ENCODE data around the gene HIP1R. TPM values are rescaled to one million over a fixed set of nuclear protein-coding genes. Genes with fewer than 3 reads are reported as not detected.

Gene HIP1R
- total and polyA plus RNA-seq, 2 of the 8 experiments (the other 6 are each of a cell fraction or from before 2014, with no cell fraction given): 11.2 to 14.5 TPM

DNA sequence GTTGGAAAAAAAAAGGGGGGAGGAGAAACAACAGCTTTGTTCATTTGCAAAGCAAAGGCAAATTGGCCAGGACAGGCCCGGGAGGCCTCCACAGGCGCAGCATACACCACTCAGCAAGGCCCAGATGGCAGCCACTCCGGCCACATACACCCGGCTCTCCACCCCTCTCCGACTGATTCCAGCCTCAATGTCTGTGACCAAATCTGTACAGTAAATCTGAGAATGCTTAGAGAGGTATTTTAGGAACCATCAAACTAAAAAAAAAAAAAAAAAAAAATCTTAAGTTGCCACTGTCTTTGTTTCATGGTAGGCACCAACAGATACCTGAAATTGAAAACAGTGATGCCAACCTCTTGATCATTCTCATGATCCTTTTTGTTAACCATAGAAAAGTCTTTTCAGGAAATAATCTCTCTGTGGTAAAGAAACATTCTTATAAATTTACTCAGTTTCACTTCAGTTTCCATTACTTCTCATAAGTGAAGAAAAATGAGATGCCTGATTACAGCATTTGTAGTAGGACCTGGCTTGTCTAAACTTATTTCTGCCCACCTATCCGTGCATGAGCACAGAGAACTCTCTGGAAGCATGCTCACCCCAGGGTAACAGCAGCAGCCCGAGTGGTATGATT lies 40.4 kb downstream of the HIP1R start:
- Histone ChIP-seq H3K4ac (replicated peaks; ENCODE audit: insufficient read length, low read depth, low read length) (no peak overlapping the region), H4K8ac (ENCODE audit: extremely low read depth, insufficient read depth, low read length) (no peak overlapping the region), H2BK12ac (ENCODE audit: low read depth, low read length) (no peak overlapping the region), H4K91ac (replicated peaks; ENCODE audit: insufficient read length, low read length) (no peak overlapping the region), H4K5ac (ENCODE audit: insufficient read length, low read depth, low read length) (no peak overlapping the region), H3K23me2 (ENCODE audit: low read depth, low read length) (no peaks in the 10 kb centered on the region), H2BK120ac (replicated peaks; ENCODE audit: low read depth, low read length) (no peak overlapping the region), H3K56ac (replicated peaks; ENCODE audit: insufficient read length, low read depth, low read length) (no peak overlapping the region), H3K79me2 (ENCODE audit: control insufficient read depth in 1 of 2, insufficient read depth in 2 of 2, low read length in 2 of 2) (peaks cover 0 to 10% of the 10 kb centered on the region in 2 experiments; a peak in 1 of 4 replicates), H2BK20ac (ENCODE audit: low read length) (no peak overlapping the region), H3K14ac (ENCODE audit: insufficient read length) (no peak overlapping the region), H3K4me3 (ENCODE audit: extremely low read depth in 1 of 4, insufficient read depth in 2 of 4, low read depth in 3 of 4, low read length in 4 of 4) (no peak overlapping the region), H3K36me3 (ENCODE audit: control insufficient read depth in 2 of 4, insufficient read depth in 4 of 4, low read length in 3 of 4) (peaks cover 0 to 5% (median under 1%) of the 10 kb centered on the region in 4 experiments; a peak in 2 of 8 replicates), H4K20me1 (replicated peaks in 1 of 2; ENCODE audit: control insufficient read depth in 1 of 2, insufficient read depth in 2 of 2, low read length in 2 of 2) (peaks cover 55 to 73% of the 10 kb centered on the region in 2 experiments), H2BK15ac (ENCODE audit: low read length) (no peak overlapping the region), H3K23ac (ENCODE audit: insufficient read length) (no peak overlapping the region), H3K27me3 (replicated peaks in 1 of 4; ENCODE audit: control insufficient read depth in 3 of 4, extremely low read depth in 1 of 4, insufficient read depth in 3 of 4, low read length in 3 of 4) (peaks cover 35 to 86% (median 83%) of the 10 kb centered on the region in 4 experiments), H3K79me1 (ENCODE audit: low read depth, low read length) (peaks cover 8% of the 10 kb centered on the region), H3K18ac (ENCODE audit: extremely low read depth, low read length) (no peak overlapping the region), H3K9ac (replicated peaks in 1 of 4; ENCODE audit: extremely low read depth in 1 of 4, low read depth in 3 of 4, low read length in 3 of 4) (no peak overlapping the region), H3K9me3 (ENCODE audit: insufficient read depth in 2 of 2, low read depth in 1 of 2, low read length in 1 of 2) (no peaks in the 10 kb centered on the region), H3K27ac (ENCODE audit: low read depth, low read length) (no peak overlapping the region), H3K4me2 (ENCODE audit: insufficient read depth in 1 of 2, low read depth in 2 of 2, low read length in 2 of 2) (peak overlapping the region in 1 of 2 experiments; percentile 53; a peak in 1 of 4 replicates), H3K4me1 (replicated peaks in 1 of 4; ENCODE audit: control insufficient read depth in 3 of 4, insufficient read depth in 4 of 4, low read length in 3 of 4) (peaks cover 6 to 27% (median 9%) of the 10 kb centered on the region in 4 experiments), H2BK5ac (ENCODE audit: low read depth, low read length) (no peak overlapping the region), H2AK5ac (ENCODE audit: low read depth, low read length) (no peak overlapping the region), H2AFZ (ENCODE audit: low read length) (no peak overlapping the region)
- DNase-seq (ENCODE audit: low read depth in 1 of 2, low spot score in 2 of 2): no peak
- WGBS, 2 experiments (ENCODE audit: extremely low coverage in 1 of 2, insufficient coverage in 1 of 2, insufficient read length in 1 of 2, insufficient replicate concordance in 2 of 2, low coverage in 1 of 2, low lambda C conversion rate in 2 of 2, missing lambda C conversion rate in 1 of 2): 59% methylated on average over 7 of the region's 7 CpGs; no CpG with 5 or more reads in 1 of the 2 experiments
- ChIA-PET CTCF (ENCODE audit: partially characterized antibody) (interaction anchor here (0.6 kb wide), 2 partner anchors 29 to 118 kb away, joined by 4 read pairs; no protein-coding TSS in a partner anchor), POLR2A (ENCODE audit: partially characterized antibody) (no interaction called here)
- no peak for FAIRE-seq
- no peak for TF ChIP-seq SAP30 (IDR thresholded peaks at IDR 0.05; ENCODE audit: insufficient read depth, insufficient replicate concordance, low read length)
- TF ChIP-seq SUZ12 (IDR thresholded peaks at IDR 0.05; ENCODE audit: low read length): no peak
- TF ChIP-seq RAD21 (IDR thresholded peaks at IDR 0.05 in 1 of 2, conservative IDR thresholded peaks at IDR 0.05 in 1 of 2; ENCODE audit: low read depth in 2 of 2, low read length in 2 of 2): no peak
- TF ChIP-seq SRF (IDR thresholded peaks at IDR 0.05; ENCODE audit: low read depth, low read length): no peak
- TF ChIP-seq CTCF (IDR thresholded peaks at IDR 0.05; ENCODE audit: control extremely low read depth in 1 of 3, insufficient read depth in 1 of 3, low read depth in 1 of 3, low read length in 3 of 3): no peak
- TF ChIP-seq NRF1 (IDR thresholded peaks at IDR 0.05; ENCODE audit: low read depth, low read length): no peak
- no peak for TF ChIP-seq HDAC2 (IDR thresholded peaks at IDR 0.05; ENCODE audit: borderline replicate concordance in 1 of 2, low read depth in 2 of 2, low read length in 2 of 2)
- TF ChIP-seq POLR2A (IDR thresholded peaks at IDR 0.05; ENCODE audit: control extremely low read depth in 1 of 2, low read depth in 2 of 2, low read length in 2 of 2): no peak
- TF ChIP-seq, protein P1, sequence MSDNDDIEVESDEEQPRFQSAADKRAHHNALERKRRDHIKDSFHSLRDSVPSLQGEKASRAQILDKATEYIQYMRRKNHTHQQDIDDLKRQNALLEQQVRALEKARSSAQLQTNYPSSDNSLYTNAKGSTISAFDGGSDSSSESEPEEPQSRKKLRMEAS (IDR thresholded peaks at IDR 0.05): no peak
